Heart left ventricle (tissue), 16 donors: ENCODE data around the gene TIMM21. TPM values are rescaled to one million over a fixed set of nuclear protein-coding genes. Genes with fewer than 3 reads are reported as not detected.

Experiments
- ATAC-seq, 4 donors: fragments of 200-7000 bp; cut with Tn5 transposase; one replicate each; pipeline ENCODE4 v1.9.1; 2020 to 2022; ENCODE audit warnings: moderate library complexity in 4 of 4, mild to moderate bottlenecking in 3 of 4, moderate number of reproducible peaks in 1 of 4
- DNase-seq, 5 donors: peaks; one replicate each; pipeline ENCODE4 v3.0.0-alpha.2; 2020
- H3K27ac ChIP-seq, 12 donors: fragments of 200-600 bp; sonication (generic) in 4 of 12; one replicate each; pipeline versions ENCODE4 v1.5.0 to v1.8.0; 2016 to 2022; ENCODE audit warnings: mild to moderate bottlenecking in 2 of 12
- H3K27me3 ChIP-seq, 9 donors: fragments of 200-600 bp; sonication (generic) in 2 of 9; one replicate each; pipeline versions ENCODE4 v1.5.1 to v1.8.0; 2016 to 2022; ENCODE audit warnings: mild to moderate bottlenecking in 3 of 9
- H3K36me3 ChIP-seq, 9 donors: fragments of 200-600 bp; sonication (generic) in 2 of 9; one replicate each; pipeline versions ENCODE4 v1.5.0 to v1.8.0; 2018 to 2022; ENCODE audit warnings: mild to moderate bottlenecking in 2 of 9
- H3K4me1 ChIP-seq, 12 donors: fragments of 200-600 bp; sonication (generic) in 4 of 12; one replicate each; pipeline versions ENCODE4 v1.5.0 to v1.8.0; 2016 to 2022; ENCODE audit warnings: mild to moderate bottlenecking in 3 of 12
- H3K4me3 ChIP-seq, 12 donors: fragments of 200-600 bp; sonication (generic) in 4 of 12; one replicate each; pipeline versions ENCODE4 v1.5.0 to v1.8.0; 2017 to 2022; ENCODE audit warnings: mild to moderate bottlenecking in 9 of 12, moderate library complexity in 4 of 12
- H3K9me3 ChIP-seq, 12 donors: fragments of 200-600 bp; sonication (generic) in 4 of 12; one replicate each; pipeline versions ENCODE4 v1.5.0 to v1.8.0; 2016 to 2022; ENCODE audit warnings: mild to moderate bottlenecking in 1 of 12
- CTCF ChIP-seq, 12 donors: fragments of 200-600 bp; sonication (generic) in 4 of 12; IDR thresholded peaks; one replicate each; pipeline versions ENCODE4 v1.5.0 to v1.8.0; 2018 to 2022; ENCODE audit warnings: antibody characterized with exemption in 12 of 12, mild to moderate bottlenecking in 5 of 12
- POLR2A ChIP-seq, 2 donors: fragments of 450-650 bp; IDR thresholded peaks; one replicate each; pipeline ENCODE4 v1.6.1; 2017; ENCODE audit warnings: antibody characterized with exemption in 2 of 2, mild to moderate bottlenecking in 2 of 2, moderate library complexity in 2 of 2
- WGBS, 4 donors: extraction: QIAGEN DNeasy Blood & Tissue Kit in 2 of 4; methylation state at CpG; one replicate each; pipeline versions ENCODE4 v1.1.5 to v1.1.7; 2013 to 2018; 5-methylcytosine and 5-hydroxymethylcytosine counted together
- intact Hi-C, 10 donors: fragments of 100-400 bp; cut with DNase I; formaldehyde crosslinking; loops; one replicate each; pipeline versions ENCODE4 v1.11.1 to v1.14.2; 2022
- polyA plus RNA-seq, 2 donors: library from polyadenylated mRNA; stranded (reverse); fragments of 200-250 nt; gene quantifications; one replicate each; pipeline ENCODE4 v1.2.3, GENCODE V29; 2013
- total RNA-seq, 9 donors: library from RNA; depleted of rRNA in 2 of 9; stranded (reverse); fragments of >200 nt in 2 of 9; fragmentation: NEBNext Ultra II Directional in 3 of 9; extraction: Animal tissue kit (Norgen Biotek cat#: 25700) in 3 of 9; gene quantifications; one replicate each; pipeline versions ENCODE4 v1.1.0 to v1.2.4, GENCODE V29; 2016 to 2023
- donor health status: ischemic (EF 13 %, LVEDD 7.1; RV severe dilation, severe dysfunction).
- donor health status: healthy with polysubstance abuse.
- donor health status: DM: no; HTN: yes; CAD: no.
- donor health status: DM: no; HTN: no; CAD: no.
- donor health status: ischemic (EF 25% LVEDD 6.9; RV normal size, moderate dysfunction).
- donor health status: ischemic (EF 25% LVEDD 5.7; RV mildly dilated, moderate dysfunction).
- donor health status: healthy.
- donor health status: DM: yes; HTN: yes; CAD: no.
- donor health status: ischemic (EF 35%, LVEDD 5.7; RV mildly dilated, moderate dysfunction).
- donor health status: nonischemic (EF 11% LVEDD 7.7; RV severe dilation, severe dysfunction).
- donor health status: DM: yes; HTN: yes; CAD: no.
- donor health status: PGD.
- donor health status: ischemic (EF 29% LVEDD 5.4; RV normal size, mild dysfunction).
- donor health status: nonischemic (EF 23%, LVEDD 6.1; RV moderate dilation, normal function).

The TIMM21 gene
- total and polyA plus RNA-seq, 11 donors, result 65.0 to 139 (median 110) TPM

- ATAC-seq (no peak), DNase-seq (no peak)
- no peaks in the 10 kb centered on the region for H3K9me3 ChIP-seq
- no peaks in the 10 kb centered on the region for H3K4me1 ChIP-seq
- peaks cover 0 to 24% (median 6%) of the 10 kb centered on the region in 9 donors for H3K27me3 ChIP-seq
- H3K36me3 ChIP-seq, result no peaks in the 10 kb centered on the region
- 91 to 93% (median 92%) methylated on average over 19 of the region's 19 CpGs for WGBS, 4 donors
- intact Hi-C loops, result no loop called here
- TF ChIP-seq CTCF (IDR thresholded peaks at IDR 0.05) (no peak), POLR2A (IDR thresholded peaks at IDR 0.05) (no peak)
- H3K4me3 ChIP-seq, result no peak overlapping the region
- H3K27ac ChIP-seq, result no peak overlapping the region
These were observed 34.0 kb downstream of the TIMM21 start for GRCh38 chr18:74182335-74182734.

- Histone ChIP-seq H3K27ac (no peak overlapping the region), H3K36me3 (no peaks in the 10 kb centered on the region), H3K9me3 (no peaks in the 10 kb centered on the region), H3K4me3 (no peak overlapping the region), H3K27me3 (peaks cover 0 to 24% (median 6%) of the 10 kb centered on the region in 9 donors), H3K4me1 (no peaks in the 10 kb centered on the region)
- no peak for DNase-seq
- TF ChIP-seq CTCF (IDR thresholded peaks at IDR 0.05) (no peak), POLR2A (IDR thresholded peaks at IDR 0.05) (no peak)
- intact Hi-C loops, result no loop called here
- 34 to 56% (median 51%) methylated on average over 3 of the region's 3 CpGs for WGBS, 4 donors
- ATAC-seq, result no peak
These were observed 34.8 kb downstream of the TIMM21 start for GRCh38 chr18:74183130-74183529.

GRCh38 chr18:74184875-74185274 lies 36.6 kb downstream of the TIMM21 start:
- ATAC-seq, result no peak
- no peak for TF ChIP-seq CTCF (IDR thresholded peaks at IDR 0.05)
- no peak for TF ChIP-seq POLR2A (IDR thresholded peaks at IDR 0.05)
- 72 to 84% (median 78%) methylated on average over 3 of the region's 3 CpGs for WGBS, 4 donors
- intact Hi-C loops, result no loop called here
- peaks cover 0 to 19% (median 6%) of the 10 kb centered on the region in 9 donors for H3K27me3 ChIP-seq
- H3K4me3 ChIP-seq, result no peak overlapping the region
- H3K27ac ChIP-seq, result no peak overlapping the region
- no peaks in the 10 kb centered on the region for H3K4me1 ChIP-seq
- no peaks in the 10 kb centered on the region for H3K9me3 ChIP-seq
- H3K36me3 ChIP-seq, result no peaks in the 10 kb centered on the region
- no peak for DNase-seq

GRCh38 chr18:74185860-74186259 lies 37.5 kb downstream of the TIMM21 start:
- intact Hi-C loops, result no loop called here

More at GRCh38 chr18:74185860-74186259, 37.5 kb downstream of the TIMM21 start:
- no peak for ATAC-seq
- H3K27me3 ChIP-seq, result peaks cover 0 to 19% (median 6%) of the 10 kb centered on the region in 9 donors
- DNase-seq, result no peak
- 83 to 93% (median 90%) methylated on average over 2 of the region's 2 CpGs for WGBS, 4 donors
- no peaks in the 10 kb centered on the region for H3K4me1 ChIP-seq
- no peak overlapping the region for H3K27ac ChIP-seq
- no peak overlapping the region for H3K4me3 ChIP-seq
- H3K9me3 ChIP-seq, result no peaks in the 10 kb centered on the region
- TF ChIP-seq POLR2A (IDR thresholded peaks at IDR 0.05), result no peak
- TF ChIP-seq CTCF (IDR thresholded peaks at IDR 0.05), result no peak
- H3K36me3 ChIP-seq, result no peaks in the 10 kb centered on the region
